ENCODE data around the gene NFATC3. TPM values are rescaled to one million over a fixed set of nuclear protein-coding genes. Genes with fewer than 3 reads are reported as not detected.

The NFATC3 gene
- total and polyA plus RNA-seq, 2 experiments from 2014 or later: 13.1 to 35.9 TPM

DNA sequence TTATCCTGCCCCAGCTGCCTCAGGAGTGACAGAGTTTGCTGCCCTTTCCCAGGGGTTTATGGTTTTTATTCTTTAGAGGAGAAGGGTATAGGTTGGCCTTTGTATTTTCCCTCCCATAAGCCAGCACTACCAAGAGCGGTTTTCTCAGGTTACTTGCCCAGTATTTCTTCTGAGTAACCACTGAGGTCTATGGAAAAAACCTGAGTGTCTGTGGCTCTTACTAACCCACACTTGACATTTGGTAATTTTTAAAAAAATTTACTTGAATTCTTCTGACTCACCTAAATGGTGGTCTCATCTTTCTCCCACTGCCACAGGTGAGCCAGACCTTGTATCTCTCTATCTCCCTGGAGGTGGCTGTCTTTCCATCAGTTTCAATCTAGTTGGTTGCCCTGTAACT, 185.2 kb downstream of the NFATC3 start:
- Histone ChIP-seq H3K9me2 (replicated peaks; ENCODE audit: insufficient read depth) (no peaks in the 10 kb centered on the region), H3K9me3 (ENCODE audit: low read depth) (no peaks in the 10 kb centered on the region), H3K4me3 (no peak overlapping the region), H3K36me3 (replicated peaks; ENCODE audit: insufficient read depth, low read depth) (no peaks in the 10 kb centered on the region), H3K27ac (no peak overlapping the region), H3K27me3 (no peaks in the 10 kb centered on the region), H4K20me1 (ENCODE audit: insufficient read depth, poor library complexity, severe bottlenecking) (no peaks in the 10 kb centered on the region), H3K79me2 (peaks cover 89% of the 10 kb centered on the region), H3K4me1 (ENCODE audit: insufficient read depth) (peaks cover 20% of the 10 kb centered on the region), H2AFZ (no peak overlapping the region), H3K4me2 (no peak overlapping the region)
- no peak for DNase-seq (ENCODE audit: low spot score)
- WGBS (ENCODE audit: low lambda C conversion rate, missing lambda C conversion rate): 54% methylated on average over 1 of the region's 1 CpG
- TF ChIP-seq EZH2phosphoT487 (IDR thresholded peaks at IDR 0.05; ENCODE audit: low read depth, severe bottlenecking, unreplicated experiment) (no peak), EZH2 (IDR thresholded peaks at IDR 0.05; ENCODE audit: borderline replicate concordance) (no peak)
- TF ChIP-seq, protein P1, sequence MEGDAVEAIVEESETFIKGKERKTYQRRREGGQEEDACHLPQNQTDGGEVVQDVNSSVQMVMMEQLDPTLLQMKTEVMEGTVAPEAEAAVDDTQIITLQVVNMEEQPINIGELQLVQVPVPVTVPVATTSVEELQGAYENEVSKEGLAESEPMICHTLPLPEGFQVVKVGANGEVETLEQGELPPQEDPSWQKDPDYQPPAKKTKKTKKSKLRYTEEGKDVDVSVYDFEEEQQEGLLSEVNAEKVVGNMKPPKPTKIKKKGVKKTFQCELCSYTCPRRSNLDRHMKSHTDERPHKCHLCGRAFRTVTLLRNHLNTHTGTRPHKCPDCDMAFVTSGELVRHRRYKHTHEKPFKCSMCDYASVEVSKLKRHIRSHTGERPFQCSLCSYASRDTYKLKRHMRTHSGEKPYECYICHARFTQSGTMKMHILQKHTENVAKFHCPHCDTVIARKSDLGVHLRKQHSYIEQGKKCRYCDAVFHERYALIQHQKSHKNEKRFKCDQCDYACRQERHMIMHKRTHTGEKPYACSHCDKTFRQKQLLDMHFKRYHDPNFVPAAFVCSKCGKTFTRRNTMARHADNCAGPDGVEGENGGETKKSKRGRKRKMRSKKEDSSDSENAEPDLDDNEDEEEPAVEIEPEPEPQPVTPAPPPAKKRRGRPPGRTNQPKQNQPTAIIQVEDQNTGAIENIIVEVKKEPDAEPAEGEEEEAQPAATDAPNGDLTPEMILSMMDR (IDR thresholded peaks at IDR 0.05; ENCODE audit: poor library complexity): no peak

DNA sequence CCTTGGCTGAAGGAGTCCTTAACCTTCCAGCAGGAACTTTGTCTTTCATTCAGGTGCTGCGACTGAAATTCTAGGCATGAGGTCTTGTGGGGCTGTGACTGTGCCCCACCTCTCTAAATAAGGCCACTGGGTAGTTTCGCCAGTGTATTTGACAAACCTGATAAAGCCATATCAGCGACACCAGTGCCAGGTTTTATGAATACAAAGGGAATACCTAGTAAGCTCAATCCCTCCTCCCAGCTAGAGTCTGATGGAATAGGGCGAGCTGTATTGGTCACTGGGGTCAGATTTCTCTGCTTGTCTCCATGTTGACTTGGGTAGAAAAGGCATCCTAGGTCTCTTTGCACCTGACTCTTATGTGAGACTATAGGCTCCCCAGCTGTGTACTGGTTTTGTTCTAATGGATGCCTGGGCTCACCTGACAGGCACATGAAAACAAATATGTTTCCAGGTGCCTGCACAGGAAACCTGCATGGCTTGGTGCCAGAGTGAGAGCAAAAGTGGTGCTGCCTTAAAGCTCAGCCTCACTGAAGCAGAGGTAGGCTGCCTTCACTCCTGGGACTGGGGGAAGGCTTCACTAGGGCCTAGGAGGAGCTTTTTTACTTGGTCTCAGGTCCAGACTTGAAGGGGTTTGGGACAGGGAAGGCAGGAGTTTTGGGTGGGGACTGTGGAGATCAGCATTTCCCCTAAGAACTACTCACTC, 187.5 kb downstream of the NFATC3 start:
- peaks cover 13% of the 10 kb centered on the region for H3K4me1 ChIP-seq (ENCODE audit: insufficient read depth)
- H2AFZ ChIP-seq: no peak overlapping the region
- 78% methylated on average over 4 of the region's 4 CpGs for WGBS (ENCODE audit: low lambda C conversion rate, missing lambda C conversion rate)
- no peaks in the 10 kb centered on the region for H3K27me3 ChIP-seq
- H3K9me3 ChIP-seq (ENCODE audit: low read depth): no peaks in the 10 kb centered on the region
- H3K4me3 ChIP-seq: no peak overlapping the region
- no peaks in the 10 kb centered on the region for H3K36me3 ChIP-seq (replicated peaks; ENCODE audit: insufficient read depth, low read depth)
- no peak for DNase-seq (ENCODE audit: low spot score)
- TF ChIP-seq EZH2phosphoT487 (IDR thresholded peaks at IDR 0.05; ENCODE audit: low read depth, severe bottlenecking, unreplicated experiment): no peak
- H3K4me2 ChIP-seq: no peak overlapping the region
- H3K9me2 ChIP-seq (replicated peaks; ENCODE audit: insufficient read depth): no peaks in the 10 kb centered on the region
- peak overlapping the region; percentile 37 for H3K27ac ChIP-seq
- peaks cover 72% of the 10 kb centered on the region for H3K79me2 ChIP-seq
- H4K20me1 ChIP-seq (ENCODE audit: insufficient read depth, poor library complexity, severe bottlenecking): no peaks in the 10 kb centered on the region

DNA sequence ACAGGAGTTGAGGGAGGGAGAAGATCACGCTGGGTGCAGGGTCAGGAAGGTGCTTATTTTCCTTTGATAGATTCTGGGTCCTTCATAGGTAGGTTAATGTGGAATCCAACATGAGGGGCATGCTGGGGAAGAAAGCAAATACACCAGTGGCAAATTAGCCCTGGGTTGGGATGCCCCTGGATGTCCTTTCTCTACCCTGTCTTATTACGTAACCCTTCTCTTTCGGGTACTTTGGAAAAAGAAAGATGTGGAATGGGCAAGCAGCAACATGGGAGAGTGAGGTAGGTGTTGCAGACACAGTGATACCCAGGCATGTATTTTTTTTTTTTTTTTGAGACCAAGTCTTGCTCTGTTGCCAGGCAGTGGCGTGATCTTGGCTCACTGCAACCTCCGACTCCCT, 188.3 kb downstream of the NFATC3 start:
- WGBS (ENCODE audit: low lambda C conversion rate, missing lambda C conversion rate): 95% methylated on average over 5 of the region's 5 CpGs
- TF ChIP-seq, protein P1 (IDR thresholded peaks at IDR 0.05; ENCODE audit: poor library complexity): no peak
- no peak for TF ChIP-seq EZH2phosphoT487 (IDR thresholded peaks at IDR 0.05; ENCODE audit: low read depth, severe bottlenecking, unreplicated experiment)
- TF ChIP-seq EZH2 (IDR thresholded peaks at IDR 0.05; ENCODE audit: borderline replicate concordance): no peak
- Histone ChIP-seq H3K4me1 (ENCODE audit: insufficient read depth) (peaks cover 5% of the 10 kb centered on the region), H3K27me3 (no peaks in the 10 kb centered on the region), H2AFZ (no peak overlapping the region), H3K79me2 (peaks cover 66% of the 10 kb centered on the region), H3K27ac (no peak overlapping the region), H3K4me2 (no peak overlapping the region), H3K9me3 (ENCODE audit: low read depth) (no peaks in the 10 kb centered on the region), H3K9me2 (replicated peaks; ENCODE audit: insufficient read depth) (no peaks in the 10 kb centered on the region), H4K20me1 (ENCODE audit: insufficient read depth, poor library complexity, severe bottlenecking) (no peaks in the 10 kb centered on the region), H3K4me3 (no peak overlapping the region), H3K36me3 (replicated peaks; ENCODE audit: insufficient read depth, low read depth) (no peaks in the 10 kb centered on the region)
- DNase-seq (ENCODE audit: low spot score): no peak

DNA sequence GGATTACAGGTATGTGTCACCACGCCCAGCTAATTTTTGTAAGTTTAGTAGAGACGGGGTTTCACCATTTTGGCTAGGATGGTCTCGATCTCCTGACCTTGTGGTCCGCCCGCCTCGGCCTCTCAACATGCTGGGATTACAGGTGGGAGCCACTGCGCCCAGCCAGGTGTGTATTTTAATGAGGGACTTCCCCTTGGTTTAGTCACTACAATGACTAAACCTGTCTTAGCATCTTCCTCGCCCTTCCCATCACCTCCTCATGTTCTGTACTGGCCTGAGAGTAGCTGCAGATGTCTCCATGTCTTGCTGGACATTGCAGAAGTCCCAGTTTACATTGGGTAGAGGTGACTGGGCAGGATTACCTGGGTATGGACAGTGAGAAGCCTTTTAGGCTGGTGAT, 188.7 kb downstream of the NFATC3 start:
- H3K9me3 ChIP-seq (ENCODE audit: low read depth): no peaks in the 10 kb centered on the region
- WGBS (ENCODE audit: low lambda C conversion rate, missing lambda C conversion rate): 98% methylated on average over 8 of the region's 8 CpGs
- H3K36me3 ChIP-seq (replicated peaks; ENCODE audit: insufficient read depth, low read depth): no peaks in the 10 kb centered on the region
- peaks cover 5% of the 10 kb centered on the region for H3K4me1 ChIP-seq (ENCODE audit: insufficient read depth)
- no peaks in the 10 kb centered on the region for H4K20me1 ChIP-seq (ENCODE audit: insufficient read depth, poor library complexity, severe bottlenecking)
- no peak overlapping the region for H3K4me2 ChIP-seq
- H3K4me3 ChIP-seq: no peak overlapping the region
- H3K27me3 ChIP-seq: no peaks in the 10 kb centered on the region
- no peaks in the 10 kb centered on the region for H3K9me2 ChIP-seq (replicated peaks; ENCODE audit: insufficient read depth)
- H3K27ac ChIP-seq: no peak overlapping the region
- peaks cover 61% of the 10 kb centered on the region for H3K79me2 ChIP-seq
- no peak overlapping the region for H2AFZ ChIP-seq
- TF ChIP-seq EZH2phosphoT487 (IDR thresholded peaks at IDR 0.05; ENCODE audit: low read depth, severe bottlenecking, unreplicated experiment) (no peak), EZH2 (IDR thresholded peaks at IDR 0.05; ENCODE audit: borderline replicate concordance) (no peak)
- TF ChIP-seq, protein P1 (IDR thresholded peaks at IDR 0.05; ENCODE audit: poor library complexity): no peak
- no peak for DNase-seq (ENCODE audit: low spot score)
